Lower lobe of right lung (tissue), 2 donors: ENCODE data around the gene FBRSL1. TPM values are rescaled to one million over a fixed set of nuclear protein-coding genes. Genes with fewer than 3 reads are reported as not detected.

ENCODE experiments used
- ATAC-seq, 2 donors: fragments of 200-7000 bp; cut with Tn5 transposase; one replicate each; pipeline ENCODE4 v1.9.1; 2020 to 2022; ENCODE audit warnings: mild to moderate bottlenecking in 2 of 2, moderate library complexity in 2 of 2
- DNase-seq: peaks from one replicate; pipeline ENCODE4 v3.0.0-alpha.2; 2020
- H3K27ac ChIP-seq: fragments of 200-600 bp; one replicate; pipeline ENCODE4 v1.8.0; 2022
- H3K27me3 ChIP-seq: fragments of 200-600 bp; one replicate; pipeline ENCODE4 v1.8.0; 2022; ENCODE audit warnings: low read depth
- H3K36me3 ChIP-seq: fragments of 200-600 bp; one replicate; pipeline ENCODE4 v1.8.0; 2022; ENCODE audit warnings: mild to moderate bottlenecking
- H3K4me1 ChIP-seq: fragments of 200-600 bp; one replicate; pipeline ENCODE4 v1.8.0; 2022
- H3K4me3 ChIP-seq: fragments of 200-600 bp; one replicate; pipeline ENCODE4 v1.8.0; 2022; ENCODE audit warnings: mild to moderate bottlenecking
- H3K9me3 ChIP-seq: fragments of 200-600 bp; one replicate; pipeline ENCODE4 v1.8.0; 2022
- CTCF ChIP-seq: fragments of 200-600 bp; IDR thresholded peaks from one replicate; pipeline ENCODE4 v1.8.0; 2022; ENCODE audit warnings: antibody characterized with exemption, mild to moderate bottlenecking
- intact Hi-C: fragments of 100-400 bp; cut with DNase I; formaldehyde crosslinking; loops from one replicate; pipeline ENCODE4 v1.11.0; 2022
- total RNA-seq: library from RNA; stranded (reverse); fragmentation: NEBNext Ultra II Directional; extraction: Animal tissue kit (Norgen Biotek cat#: 25700); gene quantifications from one replicate; pipeline ENCODE4 v1.2.1, GENCODE V29; 2021
- donor health status: DM: no; HTN: yes; CAD: no; lungs with severe emphysema.

Gene FBRSL1
- total RNA-seq, 1 donor from 2014 or later = 47.6 TPM

- Histone ChIP-seq H3K4me1 (peaks cover 85% of the 10 kb centered on the region), H3K9me3 (no peaks in the 10 kb centered on the region), H3K4me3 (no peak overlapping the region), H3K36me3 (peaks cover 4% of the 10 kb centered on the region), H3K27ac (no peak overlapping the region), H3K27me3 (no peaks in the 10 kb centered on the region)
- intact Hi-C loops = no loop called here
- ATAC-seq = no peak
- TF ChIP-seq CTCF = no peak
- no peak for DNase-seq
These were observed 3.0 kb downstream of the FBRSL1 start for GRCh38 chr12:132492951-132493350.

- no peaks in the 10 kb centered on the region for H3K27me3 ChIP-seq
- H3K4me3 ChIP-seq = no peak overlapping the region
- H3K9me3 ChIP-seq = no peaks in the 10 kb centered on the region
- H3K27ac ChIP-seq = no peak overlapping the region
- H3K4me1 ChIP-seq = peaks cover 85% of the 10 kb centered on the region
- no peak for TF ChIP-seq CTCF
- peaks cover 4% of the 10 kb centered on the region for H3K36me3 ChIP-seq
- intact Hi-C loops = no loop called here
- ATAC-seq = no peak
- no peak for DNase-seq
These were observed 3.7 kb downstream of the FBRSL1 start for GRCh38 chr12:132493482-132494178.

- H3K27me3 ChIP-seq = no peaks in the 10 kb centered on the region
- no peak for TF ChIP-seq CTCF
- intact Hi-C loops = no loop called here
- peaks cover 86% of the 10 kb centered on the region for H3K4me1 ChIP-seq
- H3K36me3 ChIP-seq = peaks cover 4% of the 10 kb centered on the region
- H3K27ac ChIP-seq = no peak overlapping the region
- no peaks in the 10 kb centered on the region for H3K9me3 ChIP-seq
- H3K4me3 ChIP-seq = no peak overlapping the region
- DNase-seq = no peak
- ATAC-seq = no peak
These were observed 4.6 kb downstream of the FBRSL1 start for GRCh38 chr12:132494294-132495164.

GRCh38 chr12:132495165-132495544 lies 5.2 kb downstream of the FBRSL1 start:
- DNase-seq = no peak
- Histone ChIP-seq H3K27ac (no peak overlapping the region), H3K4me3 (no peak overlapping the region), H3K9me3 (no peaks in the 10 kb centered on the region), H3K36me3 (peaks cover 4% of the 10 kb centered on the region), H3K27me3 (no peaks in the 10 kb centered on the region), H3K4me1 (peaks cover 92% of the 10 kb centered on the region)
- no peak for ATAC-seq
- intact Hi-C loops = no loop called here
- TF ChIP-seq CTCF = no peak

GRCh38 chr12:132495629-132496357 lies 5.8 kb downstream of the FBRSL1 start:
- DNase-seq (no peak), ATAC-seq (no peak)
- Histone ChIP-seq H3K9me3 (no peaks in the 10 kb centered on the region), H3K27ac (no peak overlapping the region), H3K4me1 (peaks cover 98% of the 10 kb centered on the region), H3K36me3 (peaks cover 4% of the 10 kb centered on the region), H3K27me3 (no peaks in the 10 kb centered on the region), H3K4me3 (no peak overlapping the region)
- TF ChIP-seq CTCF = no peak
- intact Hi-C loops = no loop called here
